Ishikawa (cell line): ENCODE results near the gene OXER1.

Source experiments
- CREB1 ChIP-seq: IDR thresholded peaks from 2 replicates; pipeline ENCODE4 v1.6.1; 2012; ENCODE audit warnings: low read depth
- EGR1 ChIP-seq: IDR thresholded peaks from 2 replicates; pipeline ENCODE4 v1.6.1; 2012
- EP300 ChIP-seq: IDR thresholded peaks from 2 replicates; pipeline ENCODE4 v1.6.1; 2012; ENCODE audit warnings: borderline replicate concordance
- FOXM1 ChIP-seq: IDR thresholded peaks from 2 replicates; pipeline ENCODE4 v1.6.1; 2012; ENCODE audit warnings: low read depth, borderline replicate concordance
- RAD21 ChIP-seq: IDR thresholded peaks from 2 replicates; pipeline ENCODE4 v1.6.1; 2012; ENCODE audit warnings: low read depth
- TAF1 ChIP-seq: IDR thresholded peaks from 2 replicates; pipeline ENCODE4 v1.6.1; 2012; ENCODE audit warnings: low read depth, mild to moderate bottlenecking
- TEAD4 ChIP-seq: IDR thresholded peaks from 2 replicates; pipeline ENCODE4 v1.6.1; 2012
- ZBTB7A ChIP-seq: IDR thresholded peaks from 2 replicates; pipeline ENCODE4 v1.6.1; 2012; ENCODE audit warnings: low read depth
- TF ChIP-seq, protein P1 (sequence below): IDR thresholded peaks from 2 replicates; pipeline ENCODE4 v1.6.1; 2012
- TF ChIP-seq, protein P2 (sequence below): IDR thresholded peaks from 2 replicates; pipeline ENCODE4 v1.6.1; 2012; ENCODE audit warnings: low read depth, mild to moderate bottlenecking
- TF ChIP-seq, protein P3 (sequence below): IDR thresholded peaks from 2 replicates; pipeline ENCODE4 v1.6.1; 2012

DNA sequence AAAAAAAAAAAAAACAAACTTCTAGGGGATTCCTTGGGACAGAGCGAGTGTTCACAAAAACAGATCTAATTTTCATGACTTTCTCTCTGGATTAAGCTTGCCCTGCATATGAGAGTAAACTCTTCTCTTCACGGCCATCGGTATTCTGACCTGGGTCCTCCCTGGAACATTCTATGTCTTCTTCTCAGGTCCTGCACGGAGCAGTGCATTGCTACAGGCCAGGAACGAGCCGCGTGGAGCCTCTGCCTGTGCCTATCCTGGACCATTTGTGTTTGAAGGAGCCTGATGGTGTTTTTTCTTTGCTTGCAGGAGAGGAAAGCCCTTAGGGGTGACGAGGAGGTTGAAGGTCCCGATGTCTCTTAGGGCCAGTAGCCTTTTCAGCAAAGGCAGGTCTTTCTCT lies 1.8 kb upstream of the OXER1 start:
- TF ChIP-seq EP300 = no peak
- TF ChIP-seq, protein P1, sequence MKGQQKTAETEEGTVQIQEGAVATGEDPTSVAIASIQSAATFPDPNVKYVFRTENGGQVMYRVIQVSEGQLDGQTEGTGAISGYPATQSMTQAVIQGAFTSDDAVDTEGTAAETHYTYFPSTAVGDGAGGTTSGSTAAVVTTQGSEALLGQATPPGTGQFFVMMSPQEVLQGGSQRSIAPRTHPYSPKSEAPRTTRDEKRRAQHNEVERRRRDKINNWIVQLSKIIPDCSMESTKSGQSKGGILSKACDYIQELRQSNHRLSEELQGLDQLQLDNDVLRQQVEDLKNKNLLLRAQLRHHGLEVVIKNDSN = no peak
- TF ChIP-seq CREB1 = no peak
- TF ChIP-seq, protein P2, sequence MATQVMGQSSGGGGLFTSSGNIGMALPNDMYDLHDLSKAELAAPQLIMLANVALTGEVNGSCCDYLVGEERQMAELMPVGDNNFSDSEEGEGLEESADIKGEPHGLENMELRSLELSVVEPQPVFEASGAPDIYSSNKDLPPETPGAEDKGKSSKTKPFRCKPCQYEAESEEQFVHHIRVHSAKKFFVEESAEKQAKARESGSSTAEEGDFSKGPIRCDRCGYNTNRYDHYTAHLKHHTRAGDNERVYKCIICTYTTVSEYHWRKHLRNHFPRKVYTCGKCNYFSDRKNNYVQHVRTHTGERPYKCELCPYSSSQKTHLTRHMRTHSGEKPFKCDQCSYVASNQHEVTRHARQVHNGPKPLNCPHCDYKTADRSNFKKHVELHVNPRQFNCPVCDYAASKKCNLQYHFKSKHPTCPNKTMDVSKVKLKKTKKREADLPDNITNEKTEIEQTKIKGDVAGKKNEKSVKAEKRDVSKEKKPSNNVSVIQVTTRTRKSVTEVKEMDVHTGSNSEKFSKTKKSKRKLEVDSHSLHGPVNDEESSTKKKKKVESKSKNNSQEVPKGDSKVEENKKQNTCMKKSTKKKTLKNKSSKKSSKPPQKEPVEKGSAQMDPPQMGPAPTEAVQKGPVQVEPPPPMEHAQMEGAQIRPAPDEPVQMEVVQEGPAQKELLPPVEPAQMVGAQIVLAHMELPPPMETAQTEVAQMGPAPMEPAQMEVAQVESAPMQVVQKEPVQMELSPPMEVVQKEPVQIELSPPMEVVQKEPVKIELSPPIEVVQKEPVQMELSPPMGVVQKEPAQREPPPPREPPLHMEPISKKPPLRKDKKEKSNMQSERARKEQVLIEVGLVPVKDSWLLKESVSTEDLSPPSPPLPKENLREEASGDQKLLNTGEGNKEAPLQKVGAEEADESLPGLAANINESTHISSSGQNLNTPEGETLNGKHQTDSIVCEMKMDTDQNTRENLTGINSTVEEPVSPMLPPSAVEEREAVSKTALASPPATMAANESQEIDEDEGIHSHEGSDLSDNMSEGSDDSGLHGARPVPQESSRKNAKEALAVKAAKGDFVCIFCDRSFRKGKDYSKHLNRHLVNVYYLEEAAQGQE = no peak
- no peak for TF ChIP-seq TEAD4
- no peak for TF ChIP-seq ZBTB7A
- TF ChIP-seq, protein P3, sequence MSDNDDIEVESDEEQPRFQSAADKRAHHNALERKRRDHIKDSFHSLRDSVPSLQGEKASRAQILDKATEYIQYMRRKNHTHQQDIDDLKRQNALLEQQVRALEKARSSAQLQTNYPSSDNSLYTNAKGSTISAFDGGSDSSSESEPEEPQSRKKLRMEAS = no peak
- no peak for TF ChIP-seq FOXM1
- TF ChIP-seq TAF1 = no peak
- no peak for TF ChIP-seq RAD21
- TF ChIP-seq EGR1 = no peak
